A673 (cell line): ENCODE measurements around the gene UST.

Experiments used
- CTCF ChIP-seq: fragments of 300-800, 200-600 bp; sonication (generic); conservative IDR thresholded peaks from 2 replicates; pipeline ENCODE4 v1.5.1; 2017; ENCODE audit warnings: low read depth, mild to moderate bottlenecking, antibody characterized with exemption, low read length, moderate library complexity, mixed read lengths
- EZH2 ChIP-seq: fragments of 200-600 bp; sonication (generic); IDR thresholded peaks from 2 replicates; pipeline ENCODE4 v1.6.1; 2017; ENCODE audit warnings: borderline replicate concordance, low read depth, mild to moderate bottlenecking, mixed read lengths, antibody characterized with exemption, low read length; ENCODE audit not compliant: poor library complexity, severe bottlenecking

DNA sequence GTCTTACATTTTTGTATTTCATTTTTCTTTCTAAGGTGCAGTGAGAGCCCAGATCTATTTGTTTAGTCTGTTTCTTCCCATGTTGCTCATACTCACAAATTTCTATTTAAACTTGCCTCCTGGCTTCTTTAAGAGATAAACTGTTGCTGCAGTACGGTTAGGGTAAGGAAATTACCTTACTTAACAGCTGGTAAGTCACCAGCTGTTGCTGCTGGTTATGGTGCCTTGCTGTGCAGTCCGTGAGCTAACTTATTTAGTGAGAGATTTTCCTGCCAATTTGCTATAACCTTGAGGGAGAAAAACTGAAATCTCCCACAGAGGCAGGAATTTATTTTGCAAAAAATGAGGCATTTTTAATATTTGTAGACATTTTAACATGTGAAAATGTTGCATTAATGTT is 261.0 kb downstream of the UST start:
- TF ChIP-seq CTCF (no peak), EZH2 (no peak)
